HG02588 (cell line): Measurements from ENCODE around the gene ENOX2.

Experiments used
- ATAC-seq: cut with Tn5 transposase; IDR thresholded peaks from one replicate; pipeline ENCODE4 v1.9.1; 2021; ENCODE audit warnings: mild to moderate bottlenecking, moderate library complexity; ENCODE audit not compliant: unreplicated experiment

ENOX2 gene

DNA sequence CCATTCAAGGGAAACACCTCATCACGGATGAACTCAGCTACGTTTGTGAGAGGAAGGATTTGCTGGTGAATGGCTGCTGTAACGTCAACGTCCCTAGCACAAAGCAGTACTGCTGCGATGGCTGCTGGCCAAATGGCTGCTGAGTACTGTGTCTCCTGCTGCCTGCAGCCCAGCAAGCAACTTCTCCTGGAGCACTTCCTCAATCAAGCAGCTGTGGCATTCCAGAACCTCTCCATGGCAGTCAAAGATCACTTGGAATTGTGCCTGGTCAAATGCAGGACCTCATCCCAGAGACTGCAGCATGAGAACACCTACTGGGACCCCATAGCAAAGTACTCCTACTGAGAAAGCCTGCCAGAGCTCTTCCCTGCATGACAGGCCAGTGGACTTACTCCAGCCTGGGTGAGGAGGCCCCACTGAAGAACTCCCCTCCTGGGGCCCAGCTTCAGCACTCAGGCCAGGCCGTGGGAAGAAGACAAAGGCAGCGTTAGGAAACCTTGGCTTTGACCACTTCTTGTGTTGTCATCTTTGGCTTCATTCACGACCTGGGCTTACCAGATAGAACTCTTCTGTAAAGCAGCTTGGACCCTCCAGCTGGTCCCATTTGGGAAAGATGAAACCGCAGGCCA, 256.9 kb downstream of the ENOX2 start:
- ATAC-seq: no peak

DNA sequence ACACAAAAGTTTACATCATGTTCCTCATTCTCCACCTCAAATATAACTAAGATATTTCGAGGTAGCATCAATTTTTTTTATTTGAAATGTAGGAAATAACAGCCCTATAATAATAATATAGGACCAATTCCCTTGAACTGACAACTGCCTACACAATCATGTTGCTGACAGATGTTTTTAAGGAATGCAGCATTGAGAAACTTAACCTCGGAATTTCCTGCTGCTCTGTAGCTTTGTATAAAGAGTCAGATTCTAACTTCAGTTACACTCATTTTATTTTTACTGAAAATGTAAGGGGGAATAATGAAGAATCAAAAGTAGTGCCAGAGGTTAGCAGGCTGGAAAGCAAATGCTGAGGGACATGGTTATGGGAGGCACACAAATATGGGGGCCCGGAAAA, 265.4 kb downstream of the ENOX2 start:
- ATAC-seq: no peak

DNA sequence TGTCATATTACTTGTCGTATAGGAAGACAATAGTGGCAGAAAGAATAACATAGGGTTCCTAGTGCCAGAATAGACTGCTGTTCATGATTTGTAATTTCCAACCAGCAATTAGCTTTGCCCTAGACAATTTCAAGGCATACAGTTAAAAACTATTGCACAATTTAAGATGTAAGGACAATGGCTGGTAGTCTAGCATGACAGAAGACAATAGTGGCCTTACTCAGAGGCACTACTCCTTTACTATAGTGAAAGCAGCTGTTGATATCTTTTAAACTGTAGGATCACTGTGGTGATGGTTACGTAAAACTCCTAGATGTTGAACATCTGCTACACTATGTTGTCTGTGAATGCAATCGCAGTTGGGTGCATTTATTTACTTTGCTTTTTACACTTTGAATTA, 266.7 kb downstream of the ENOX2 start:
- ATAC-seq: no peak

DNA sequence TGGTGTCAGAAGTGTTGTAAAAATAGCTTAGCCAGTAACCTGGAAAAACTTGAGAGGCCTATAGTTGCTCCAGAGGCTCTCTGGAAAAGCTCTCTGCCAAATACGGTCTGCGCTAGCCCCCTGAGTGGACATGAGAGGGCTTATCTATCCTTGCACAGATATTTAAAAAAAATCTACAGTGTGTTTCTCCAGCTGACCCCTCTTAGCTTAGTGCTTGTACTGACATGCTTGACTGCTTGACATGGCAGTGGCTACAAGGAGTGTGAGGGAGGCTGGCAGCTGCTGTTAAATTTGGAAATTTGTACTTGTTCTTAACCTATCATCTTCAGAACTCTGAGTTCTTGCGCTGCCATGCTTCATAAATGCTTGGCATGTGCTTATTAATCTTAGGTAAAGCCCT, 272.0 kb downstream of the ENOX2 start:
- ATAC-seq: no peak

DNA sequence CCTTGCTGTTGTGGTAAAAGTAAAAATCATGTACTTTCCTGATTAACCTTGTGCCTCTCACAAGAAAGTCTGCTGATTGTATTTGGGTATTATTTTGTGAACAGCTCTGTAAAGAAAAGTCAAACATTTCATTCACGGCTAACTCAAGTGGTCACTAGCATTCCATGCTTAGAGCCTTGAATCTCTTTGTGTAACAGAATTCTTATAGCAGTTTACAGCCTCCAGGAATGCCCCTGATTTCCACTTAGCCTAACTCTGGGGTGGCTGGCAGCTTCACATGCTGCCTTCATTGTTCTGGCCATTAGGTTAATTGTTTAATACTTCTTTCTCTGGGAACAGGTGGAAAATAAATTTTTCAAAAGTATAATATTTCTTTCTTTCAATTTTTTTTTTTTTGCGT, 274.5 kb downstream of the ENOX2 start:
- no peak for ATAC-seq

DNA sequence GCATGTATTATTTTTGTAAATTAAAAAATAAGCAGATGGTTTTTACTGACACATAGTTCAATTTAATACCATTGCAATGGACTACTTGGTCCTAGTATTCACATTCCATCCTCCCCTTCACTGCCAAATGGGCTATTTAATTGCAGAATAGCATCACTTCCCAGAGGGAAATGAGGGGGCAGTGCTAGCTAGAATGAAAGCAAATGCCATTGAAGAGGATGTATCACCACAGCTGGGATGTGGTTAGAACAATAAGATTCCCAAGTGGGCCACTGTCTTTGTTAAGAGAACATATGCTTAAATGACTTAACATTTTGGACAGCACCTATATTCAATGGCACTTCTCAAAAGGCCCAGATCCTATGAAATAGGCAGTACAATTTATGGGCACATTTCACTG, 276.5 kb downstream of the ENOX2 start:
- ATAC-seq: no peak

DNA sequence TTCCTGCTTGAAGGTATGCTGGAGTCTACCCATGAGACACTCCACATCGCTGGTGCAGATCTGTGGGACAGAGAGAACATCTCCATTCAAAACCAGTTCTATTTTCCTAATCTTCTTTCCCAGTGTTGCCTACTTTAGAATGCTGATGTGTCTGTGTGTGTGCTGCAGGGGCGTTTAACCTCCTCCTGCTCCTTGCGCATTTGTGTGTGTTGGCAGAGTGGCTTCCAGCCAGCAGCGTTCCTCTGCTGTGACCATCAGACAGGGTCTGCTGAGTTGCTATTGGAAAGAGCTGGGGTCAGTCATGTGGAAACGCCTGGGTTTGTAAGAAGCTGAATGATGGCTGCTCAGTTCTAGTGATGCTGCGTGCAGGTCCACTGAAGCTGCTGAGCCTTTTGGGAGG, 277.6 kb downstream of the ENOX2 start:
- ATAC-seq: no peak

DNA sequence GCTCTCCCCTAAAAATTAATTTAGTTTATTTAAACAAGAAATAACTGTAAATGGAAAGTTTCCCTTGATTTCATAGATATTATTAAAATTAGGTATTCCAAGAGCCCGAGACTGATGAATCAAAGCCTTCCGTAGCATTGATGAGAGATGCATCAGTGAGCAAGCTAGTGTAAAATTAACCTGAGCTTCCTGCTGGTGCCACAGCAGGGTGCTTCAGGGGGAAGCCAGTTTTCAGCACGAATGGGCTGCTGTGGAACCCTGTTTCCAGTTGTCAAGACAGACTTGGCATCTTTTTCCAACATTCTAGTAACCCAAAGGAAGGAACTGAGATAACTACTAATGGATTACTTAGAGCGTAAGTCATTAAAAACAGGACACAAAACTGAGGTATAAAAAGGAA, 279.5 kb downstream of the ENOX2 start:
- no peak for ATAC-seq

DNA sequence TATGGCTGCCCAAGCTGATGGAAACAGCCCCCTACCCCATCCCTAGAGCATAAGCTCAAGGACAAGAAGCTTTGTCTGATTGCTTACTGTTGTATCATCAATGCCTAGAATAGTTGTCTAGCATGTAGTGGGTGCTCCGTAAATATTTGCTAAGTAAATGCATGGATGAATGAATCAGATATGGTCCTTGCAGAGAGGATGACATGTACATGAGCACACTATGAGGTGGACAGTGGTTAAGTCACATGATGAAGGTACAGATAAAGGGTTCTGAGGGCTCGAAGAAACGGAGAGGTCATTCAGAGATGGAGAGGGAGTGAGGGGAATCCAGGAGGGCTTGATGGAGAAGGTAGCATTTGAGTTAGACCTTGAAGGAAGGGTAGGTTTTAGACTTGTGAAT, 287.1 kb downstream of the ENOX2 start:
- no peak for ATAC-seq

DNA sequence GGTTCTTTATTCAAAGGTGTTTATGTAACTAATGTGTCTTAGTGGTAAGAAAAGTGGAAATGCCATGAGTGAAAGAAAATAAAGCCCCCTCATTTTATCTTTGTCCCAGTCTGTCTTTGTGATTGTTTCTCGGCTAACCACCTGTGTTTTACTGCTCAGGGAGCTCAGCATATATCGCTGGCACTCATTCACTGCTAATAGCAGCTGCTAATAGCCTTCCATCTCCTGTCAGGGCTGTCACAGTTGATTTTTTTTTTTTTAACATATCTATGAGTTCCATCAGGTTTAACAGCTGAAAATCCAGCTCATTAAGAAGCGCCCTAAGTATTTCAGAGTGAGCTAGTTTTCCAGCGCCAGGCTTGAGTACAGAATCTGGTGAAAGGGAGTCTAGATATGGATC, 295.6 kb downstream of the ENOX2 start:
- no peak for ATAC-seq

DNA sequence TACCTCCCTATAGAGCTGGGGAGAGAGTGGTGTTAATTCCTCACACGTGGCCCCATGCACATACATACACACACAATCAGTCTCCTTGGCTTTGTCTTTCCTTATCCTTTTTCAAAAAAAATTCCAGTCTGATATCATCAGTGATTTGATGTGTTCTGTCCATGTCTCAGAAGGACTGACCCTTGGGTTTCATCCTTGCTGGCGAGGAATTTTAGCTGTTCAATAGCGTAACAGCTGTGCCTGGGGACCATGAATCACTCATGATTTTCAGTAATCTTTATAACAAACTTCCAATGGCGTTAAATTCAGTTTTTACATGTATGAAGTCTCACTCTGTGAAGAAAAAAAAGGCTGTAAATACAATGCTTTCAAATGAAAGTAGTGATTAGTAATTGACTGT, 296.6 kb downstream of the ENOX2 start:
- no peak for ATAC-seq

DNA sequence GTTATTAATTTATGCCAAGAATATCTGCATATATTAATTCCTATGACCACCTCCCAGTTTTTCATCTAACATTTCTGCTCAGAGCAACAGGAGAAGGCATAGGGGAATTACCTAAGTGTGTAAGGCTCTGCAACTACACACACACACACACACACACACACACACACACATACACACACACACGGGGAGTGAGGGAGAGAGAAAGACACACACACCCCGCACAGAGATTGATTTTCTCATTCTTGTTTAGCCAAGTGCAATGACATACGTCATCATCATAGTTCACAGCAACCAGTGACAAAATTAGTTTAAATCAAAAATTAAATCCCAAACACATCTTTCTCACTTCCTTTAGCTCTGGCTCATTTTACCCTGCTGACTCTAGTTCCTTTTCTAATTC, 298.1 kb downstream of the ENOX2 start:
- no peak for ATAC-seq

DNA sequence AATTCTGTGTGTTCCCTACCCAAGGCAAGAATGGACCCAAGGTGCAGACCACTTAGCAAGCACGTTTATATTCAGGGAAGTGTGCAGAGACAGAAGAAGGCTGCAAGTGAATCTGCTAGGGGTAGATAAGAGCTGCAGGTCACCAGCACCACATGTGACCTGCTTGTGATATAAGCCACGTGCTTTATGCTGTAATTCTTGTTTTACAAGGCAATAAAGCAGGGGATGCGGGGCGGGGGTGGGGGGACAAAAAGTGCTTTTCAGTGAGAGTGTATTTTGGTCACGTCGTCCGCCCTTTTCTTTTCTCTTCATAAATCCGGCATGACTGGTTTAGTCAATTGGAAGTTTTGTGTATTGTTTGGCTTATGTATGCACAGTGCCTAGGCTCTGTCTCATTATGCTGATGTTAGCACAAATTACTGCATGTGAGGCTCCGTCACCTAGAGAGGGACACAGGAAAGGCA, 308.5 kb downstream of the ENOX2 start:
- ATAC-seq: no peak

DNA sequence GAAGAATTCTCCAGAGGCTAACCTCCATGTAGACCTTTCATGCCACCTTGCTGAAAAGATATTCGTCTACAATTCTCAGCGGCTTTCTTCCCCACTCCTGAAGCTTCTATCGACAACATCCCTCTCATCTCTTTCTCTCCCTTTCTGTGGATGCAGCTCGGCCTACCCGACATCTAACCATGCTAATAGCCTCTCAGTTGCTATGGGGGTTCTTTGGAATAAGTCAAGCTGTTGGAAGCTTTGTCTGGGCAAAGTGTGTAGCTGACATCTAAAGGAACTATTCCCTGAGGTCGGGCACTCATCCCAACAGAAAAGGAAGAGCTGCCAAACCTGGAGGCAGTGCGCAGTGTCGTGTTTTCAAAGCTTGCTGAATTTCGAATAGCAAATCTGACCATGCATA, 309.1 kb downstream of the ENOX2 start:
- no peak for ATAC-seq

DNA sequence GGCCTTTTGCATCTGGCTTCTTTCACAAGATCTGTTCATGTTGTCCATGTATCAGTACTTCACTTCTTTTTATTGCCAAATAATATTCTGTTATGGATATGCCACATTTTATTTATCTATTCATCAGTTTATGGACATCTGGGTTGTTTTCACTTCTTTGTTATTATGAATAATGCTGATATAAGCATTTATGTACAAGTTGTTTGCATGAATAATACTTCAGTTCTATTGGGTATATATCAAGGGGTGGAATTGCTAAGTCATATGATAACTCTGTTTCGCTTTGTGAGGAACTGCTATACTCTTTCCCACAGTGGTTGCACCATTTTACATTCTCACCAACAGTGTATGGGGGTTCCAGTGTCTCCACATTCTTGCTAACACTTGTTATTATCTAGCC, 310.8 kb downstream of the ENOX2 start:
- no peak for ATAC-seq

DNA sequence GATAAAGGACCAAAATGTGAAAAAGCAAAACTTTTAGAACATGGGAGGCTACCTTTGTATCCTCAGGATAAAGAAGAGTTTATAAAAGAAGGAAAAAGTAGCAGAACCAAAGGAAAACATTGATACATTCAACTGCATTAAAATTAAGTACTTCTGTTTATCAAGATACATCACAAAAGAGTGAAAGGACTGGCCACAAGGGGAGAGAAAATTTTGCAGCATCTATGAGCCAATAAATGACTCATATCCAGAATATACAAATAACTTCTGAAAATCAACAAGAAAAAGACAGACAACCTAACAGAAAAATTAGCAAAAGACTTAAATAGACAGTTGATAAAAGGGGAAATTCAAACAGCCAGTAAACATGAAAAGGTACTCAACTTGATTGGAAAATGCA, 324.1 kb downstream of the ENOX2 start:
- no peak for ATAC-seq

DNA sequence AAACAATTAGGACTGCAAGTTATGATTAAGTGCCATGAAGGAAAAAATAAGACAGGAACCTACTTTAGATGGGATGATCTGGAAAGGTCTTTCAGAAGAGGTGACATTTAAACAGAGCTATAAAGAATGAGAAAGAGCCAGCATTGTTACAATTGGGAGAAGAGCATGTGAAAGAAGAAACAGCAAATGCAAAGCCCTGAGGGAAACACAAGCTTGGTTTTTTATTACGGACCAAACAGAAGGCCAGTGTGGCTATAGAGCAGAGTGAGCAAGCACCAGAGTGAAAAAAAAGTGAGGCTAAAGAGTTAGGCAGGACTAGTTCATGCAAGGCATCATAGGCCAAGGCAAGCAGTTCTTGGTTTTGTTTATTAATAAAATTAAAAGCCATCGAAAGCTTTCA, 325.6 kb downstream of the ENOX2 start:
- no peak for ATAC-seq

DNA sequence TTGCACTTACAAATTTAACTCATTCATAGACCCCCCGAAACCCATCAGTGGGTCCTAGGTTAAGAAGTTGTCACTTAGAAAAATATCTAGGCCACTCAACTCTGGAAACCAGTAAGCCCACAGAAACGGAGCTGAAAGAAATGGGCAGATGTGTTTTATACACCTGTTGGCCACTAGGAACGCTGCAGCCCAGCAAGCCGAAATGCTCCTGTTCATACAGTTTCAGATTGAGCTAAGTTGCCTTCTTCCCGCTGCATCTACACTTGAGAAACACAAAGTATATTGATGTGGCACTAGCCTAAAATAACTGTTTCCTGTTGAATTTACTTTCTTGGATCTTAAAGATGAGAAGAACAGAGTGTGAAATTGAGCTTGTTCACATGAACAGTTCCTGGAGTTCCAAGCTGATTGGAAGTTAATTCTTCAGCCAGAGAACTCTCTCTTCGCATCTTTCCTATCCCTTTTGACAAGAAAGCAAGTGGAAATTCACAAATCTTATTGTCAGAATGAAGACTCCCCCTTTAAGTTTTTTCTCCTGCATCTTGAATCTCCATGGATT, 327.1 kb downstream of the ENOX2 start:
- ATAC-seq: no peak
